NOMO-1 (cell line): ENCODE measurements around the gene P2RX3.
"Not testable (repeated sequence)": the region's sequence is repeated elsewhere in the genome, so short reads cannot be mapped to it uniquely, and the experiment has no call there.

ENCODE experiments used
- DNase-seq, 2 experiments: peaks; one replicate each; lab custom pipeline; 2025; ENCODE audit not compliant: unreplicated experiment in 2 of 2; lab: John Stamatoyannopoulos, UW

Gene P2RX3

GRCh38 chr11:57394203-57394965 lies 56.2 kb downstream of the P2RX3 start:
- no peak for DNase-seq

DNA sequence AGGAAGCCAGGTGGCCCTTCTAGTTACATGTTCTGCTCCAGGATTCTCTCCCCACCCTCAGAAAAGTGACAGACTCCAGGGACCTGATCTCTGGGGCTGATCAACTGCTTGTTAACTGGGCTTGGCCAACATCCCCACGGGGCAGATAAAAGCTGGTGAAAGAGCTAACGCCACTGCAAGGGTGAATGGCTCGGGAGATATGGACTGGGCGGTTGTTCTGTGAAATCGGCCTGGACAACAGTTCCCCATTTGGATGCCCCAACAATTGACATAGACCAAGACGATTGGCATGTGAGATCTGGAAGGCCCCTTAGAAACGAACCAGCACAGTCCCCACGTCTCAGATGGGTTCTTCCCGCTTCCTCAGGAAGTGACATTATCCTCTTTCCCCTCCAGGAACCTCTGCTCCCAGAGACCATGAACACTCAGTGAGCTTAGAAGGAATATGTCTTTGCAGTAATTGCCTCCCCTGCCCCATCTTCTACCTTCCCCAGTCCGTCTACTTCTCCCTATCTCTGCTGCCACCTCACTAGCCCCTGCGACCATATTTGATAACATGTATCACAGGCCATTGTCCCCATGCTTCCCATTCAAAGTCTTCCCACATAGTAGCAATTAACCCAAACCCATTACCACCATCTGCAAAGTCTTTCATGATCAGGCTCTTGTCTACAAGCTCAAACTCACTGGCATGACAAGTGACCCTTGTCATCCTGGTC lies 57.9 kb downstream of the P2RX3 start:
- no peak for DNase-seq

DNA sequence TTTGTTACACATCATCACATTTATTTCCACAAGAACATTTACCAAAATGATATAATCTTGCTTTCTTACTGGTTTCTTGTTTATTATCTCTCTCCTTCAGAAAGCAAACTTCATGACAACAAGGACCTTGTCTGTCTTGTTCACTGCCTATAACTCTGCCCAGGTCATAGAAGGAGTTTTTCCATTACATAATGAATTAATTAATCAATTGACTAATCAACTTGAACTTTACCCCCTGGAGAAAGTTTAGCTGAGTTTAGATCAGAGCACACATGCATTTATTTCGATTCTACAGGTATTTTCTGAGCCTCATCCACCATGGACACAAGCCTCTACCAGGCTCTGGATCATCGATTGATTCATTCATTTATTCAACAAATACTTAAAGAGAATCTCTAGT lies 58.6 kb downstream of the P2RX3 start:
- no peak for DNase-seq

DNA sequence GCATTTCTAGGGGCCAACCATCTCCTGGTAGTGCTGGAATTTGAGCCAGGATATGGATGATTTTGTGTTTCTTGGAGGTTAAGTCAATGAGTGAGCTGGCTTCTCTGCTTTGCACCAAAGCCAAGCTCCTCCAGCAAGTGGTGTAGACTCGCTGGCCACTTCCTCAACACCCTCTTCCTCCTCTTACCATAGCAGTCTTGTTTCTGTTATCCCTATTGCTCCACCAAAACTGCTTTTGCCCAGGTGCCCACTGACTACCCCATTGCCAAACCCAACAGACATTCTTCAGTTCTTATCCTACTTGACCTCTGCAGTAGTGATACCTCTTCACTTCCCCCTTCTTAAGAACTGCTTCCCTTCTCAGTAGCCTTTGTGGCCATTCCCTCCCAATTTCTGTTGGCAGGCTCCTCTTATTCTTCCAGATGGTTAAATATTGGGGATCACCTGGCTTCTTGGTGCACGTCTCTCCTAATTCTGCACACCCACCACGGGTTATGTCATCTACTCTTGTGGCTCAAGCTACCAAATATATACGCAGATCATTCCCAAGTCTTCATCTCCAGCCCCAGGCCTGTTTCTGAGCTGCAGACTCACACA lies 59.3 kb downstream of the P2RX3 start:
- peak; percentile 61 to 77 for DNase-seq

DNA sequence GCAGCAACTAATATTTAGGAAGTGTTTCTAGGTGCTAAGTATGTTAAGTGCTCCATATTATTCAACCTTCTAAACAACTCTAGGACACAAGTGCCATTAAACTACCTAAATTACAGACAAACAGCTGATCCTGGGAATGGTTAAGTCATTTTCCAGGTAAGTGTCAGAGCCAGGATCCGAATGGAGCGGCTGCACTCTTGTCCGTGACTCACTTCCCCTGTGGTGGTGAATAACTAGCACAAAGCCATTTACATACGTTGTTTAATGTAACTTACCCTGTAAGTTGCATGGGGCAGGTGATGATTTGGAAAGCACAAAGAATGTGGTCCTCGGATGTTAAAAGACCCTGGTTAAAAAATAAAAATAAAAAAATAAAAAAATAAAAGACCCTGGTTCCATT lies 61.1 kb downstream of the P2RX3 start:
- no peak for DNase-seq

GRCh38 chr11:57399972-57400578 lies 61.9 kb downstream of the P2RX3 start:
- no peak for DNase-seq

- no peak for DNase-seq
These were observed 64.2 kb downstream of the P2RX3 start for GRCh38 chr11:57402188-57403002.

DNA sequence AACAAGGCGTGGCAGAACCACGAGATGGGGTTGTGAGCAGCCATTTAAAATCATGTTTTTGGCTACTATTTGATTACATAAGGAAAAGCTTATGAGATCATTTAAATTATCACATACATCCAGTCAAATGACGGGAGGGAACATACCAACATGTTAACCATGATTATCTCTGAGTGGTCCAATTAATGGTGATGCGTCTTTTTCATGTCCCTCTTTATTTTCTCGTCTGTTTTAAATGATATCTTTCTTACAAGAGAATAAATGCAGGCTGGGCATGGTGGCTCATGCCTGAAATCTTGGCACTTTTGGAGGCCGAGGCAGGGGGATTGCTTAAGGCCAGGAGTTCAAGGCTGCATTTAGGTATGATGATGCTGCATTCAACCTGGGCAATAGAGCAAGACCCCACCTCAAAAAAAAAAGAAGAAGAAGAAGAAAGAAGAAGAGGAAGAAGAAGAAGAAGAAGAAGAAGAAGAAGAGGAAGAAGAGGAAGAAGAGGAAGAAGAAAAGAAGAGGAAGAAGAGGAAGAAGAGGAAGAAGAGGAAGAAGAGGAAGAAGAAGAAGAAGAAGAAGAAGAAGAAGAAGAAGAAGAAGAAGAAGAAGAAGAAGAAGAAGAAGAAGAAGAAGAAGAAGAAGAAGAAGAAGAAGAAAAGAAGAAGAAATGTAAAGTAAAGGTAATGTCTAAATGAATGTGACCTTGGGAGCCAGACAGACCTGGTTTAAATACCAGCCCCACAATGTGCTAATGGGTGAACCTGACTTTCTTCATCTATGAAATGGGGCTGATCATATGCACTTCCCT lies 65.0 kb downstream of the P2RX3 start:
- DNase-seq, result not testable (repeated sequence)

- DNase-seq, result no peak
These were observed 65.6 kb downstream of the P2RX3 start for GRCh38 chr11:57403802-57404147.

DNA sequence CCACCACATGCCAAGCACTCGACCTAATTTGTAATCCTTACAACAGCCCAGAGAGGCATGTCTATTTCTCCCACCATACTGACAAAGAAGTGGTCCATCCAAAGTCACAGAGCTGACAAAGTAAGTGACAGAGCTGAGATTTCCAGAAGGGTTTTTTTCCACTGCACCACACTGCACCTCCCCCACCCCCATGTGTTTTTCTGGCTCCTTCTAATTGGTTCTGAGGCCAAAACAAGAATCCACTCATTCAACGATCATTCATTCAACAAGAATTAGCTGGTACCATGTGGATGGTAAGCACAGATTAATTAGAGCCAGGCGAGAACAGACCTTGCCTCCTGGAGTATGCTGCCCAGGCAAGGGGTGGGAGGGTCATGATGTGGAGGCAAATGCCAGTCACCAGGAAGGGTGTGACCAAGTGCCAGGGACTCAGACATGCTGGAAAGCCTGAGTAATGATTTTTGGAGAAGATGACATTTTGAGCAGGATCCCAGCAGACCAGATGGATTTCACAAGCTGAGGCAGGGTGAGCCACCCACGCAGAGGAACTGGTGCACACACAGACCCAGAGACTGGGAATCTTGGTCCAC lies 67.2 kb downstream of the P2RX3 start:
- DNase-seq, result no peak

DNA sequence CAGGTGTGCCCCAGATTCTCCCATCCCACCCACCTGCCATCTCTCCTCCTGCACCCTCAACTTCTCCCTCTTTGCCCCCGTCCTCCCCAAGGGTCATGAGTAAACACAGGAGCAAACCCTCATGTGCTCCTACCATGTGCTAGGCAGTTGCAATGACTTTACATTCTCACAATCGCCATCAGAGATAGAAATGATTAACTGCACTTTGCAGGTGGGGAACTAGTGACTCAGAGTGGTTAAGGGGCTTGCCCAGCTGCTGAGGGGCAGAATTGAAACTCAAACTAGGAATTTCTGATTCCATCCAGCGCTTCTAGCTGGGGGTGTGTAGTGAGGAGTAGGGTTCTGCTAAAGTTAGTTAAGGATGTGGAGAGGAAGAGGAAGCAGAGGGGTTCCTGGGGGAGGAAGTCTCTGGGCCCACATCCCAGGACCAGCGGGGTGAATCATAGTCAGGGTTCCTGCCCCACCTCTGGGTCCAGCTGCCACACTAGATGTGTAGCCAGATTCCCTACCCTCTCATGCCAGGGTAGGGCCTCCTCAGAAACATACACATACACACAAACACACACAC lies 68.3 kb downstream of the P2RX3 start:
- no peak for DNase-seq

DNA sequence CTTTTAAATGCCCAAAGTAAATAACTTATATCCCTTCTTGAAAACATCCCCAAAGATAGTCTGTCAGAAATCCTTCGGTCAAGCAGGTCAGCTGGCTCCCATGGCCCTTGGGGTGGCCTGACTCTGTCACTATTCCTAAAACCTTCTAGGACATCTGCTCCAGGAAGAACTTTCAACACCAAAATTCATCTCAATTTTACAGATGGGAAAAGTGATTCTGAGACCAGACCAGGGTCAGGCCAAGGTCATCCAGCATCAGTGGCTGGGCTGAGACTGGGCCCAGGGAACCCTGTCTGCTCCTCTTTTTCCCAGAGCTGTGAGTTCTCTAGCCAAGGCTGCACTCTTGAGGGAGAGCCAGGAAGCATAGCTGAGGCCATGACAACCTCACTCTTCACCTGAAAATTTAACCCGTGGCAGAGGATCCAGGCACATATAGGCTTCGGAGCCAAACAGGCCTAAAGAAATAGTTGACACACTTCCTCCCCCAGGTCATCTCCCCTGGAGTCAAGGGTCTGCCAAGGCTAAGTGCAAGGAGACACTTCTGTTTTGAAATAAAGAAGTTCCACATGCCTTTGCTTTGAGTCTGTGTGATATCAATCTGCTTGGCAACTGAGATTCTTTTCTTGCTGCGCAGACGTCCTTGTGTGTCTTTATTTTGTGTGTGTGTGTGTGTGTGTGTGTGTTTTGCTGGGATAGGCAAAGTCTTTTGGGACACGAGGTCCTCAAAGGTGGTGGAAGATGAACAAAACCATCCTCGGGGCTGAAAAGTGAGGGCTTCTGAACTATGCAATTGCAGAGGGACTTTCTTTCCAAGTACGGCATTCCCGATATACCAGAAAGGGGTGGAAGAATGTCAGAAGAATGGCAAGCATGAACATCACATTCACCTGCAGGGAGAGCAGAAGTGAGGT lies 69.1 kb downstream of the P2RX3 start:
- no peak for DNase-seq

DNA sequence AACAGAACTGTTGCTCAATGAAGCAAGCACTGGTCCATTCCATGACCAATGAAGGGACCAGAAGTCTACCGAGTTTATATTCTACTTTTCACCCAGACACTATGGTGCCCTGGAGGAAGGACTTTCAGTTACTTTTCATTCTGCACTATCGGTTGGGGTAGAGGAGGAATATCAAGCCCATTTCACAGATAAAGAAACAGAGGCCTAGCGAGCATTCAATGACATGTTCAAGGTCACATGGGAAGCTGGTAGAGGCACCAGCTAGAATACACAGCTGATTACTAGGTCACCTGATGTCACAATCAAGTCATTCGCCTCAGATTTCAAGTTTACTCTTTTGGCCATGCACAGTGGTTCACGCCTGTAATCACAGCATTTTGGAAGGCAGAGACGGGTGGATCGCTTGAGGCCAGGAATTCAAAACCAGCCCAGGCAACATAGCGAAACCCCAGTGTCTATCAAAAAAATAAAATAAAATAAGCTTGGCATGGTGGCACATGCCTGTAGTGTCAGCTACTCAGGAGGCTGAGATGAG lies 69.9 kb downstream of the P2RX3 start:
- no peak for DNase-seq

DNA sequence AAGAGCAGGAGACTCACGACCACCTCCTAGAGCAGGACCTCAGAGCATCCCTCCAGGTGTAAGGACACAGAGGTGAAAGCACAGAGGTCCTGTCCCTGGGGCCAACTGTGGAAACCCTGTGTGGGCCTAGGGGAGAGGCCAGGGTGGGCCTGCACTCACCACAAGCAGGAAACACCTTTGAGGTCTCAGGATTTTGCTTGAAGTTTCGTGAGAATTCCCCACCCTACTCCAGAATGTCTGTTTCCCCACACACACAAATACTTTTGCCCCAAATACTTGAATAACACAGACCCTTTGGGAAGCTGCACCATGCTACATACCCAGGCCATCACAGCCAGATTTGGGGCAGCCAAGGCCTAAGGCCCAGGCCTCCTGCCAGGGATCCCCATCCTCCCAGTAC lies 70.6 kb downstream of the P2RX3 start:
- DNase-seq, result no peak

DNA sequence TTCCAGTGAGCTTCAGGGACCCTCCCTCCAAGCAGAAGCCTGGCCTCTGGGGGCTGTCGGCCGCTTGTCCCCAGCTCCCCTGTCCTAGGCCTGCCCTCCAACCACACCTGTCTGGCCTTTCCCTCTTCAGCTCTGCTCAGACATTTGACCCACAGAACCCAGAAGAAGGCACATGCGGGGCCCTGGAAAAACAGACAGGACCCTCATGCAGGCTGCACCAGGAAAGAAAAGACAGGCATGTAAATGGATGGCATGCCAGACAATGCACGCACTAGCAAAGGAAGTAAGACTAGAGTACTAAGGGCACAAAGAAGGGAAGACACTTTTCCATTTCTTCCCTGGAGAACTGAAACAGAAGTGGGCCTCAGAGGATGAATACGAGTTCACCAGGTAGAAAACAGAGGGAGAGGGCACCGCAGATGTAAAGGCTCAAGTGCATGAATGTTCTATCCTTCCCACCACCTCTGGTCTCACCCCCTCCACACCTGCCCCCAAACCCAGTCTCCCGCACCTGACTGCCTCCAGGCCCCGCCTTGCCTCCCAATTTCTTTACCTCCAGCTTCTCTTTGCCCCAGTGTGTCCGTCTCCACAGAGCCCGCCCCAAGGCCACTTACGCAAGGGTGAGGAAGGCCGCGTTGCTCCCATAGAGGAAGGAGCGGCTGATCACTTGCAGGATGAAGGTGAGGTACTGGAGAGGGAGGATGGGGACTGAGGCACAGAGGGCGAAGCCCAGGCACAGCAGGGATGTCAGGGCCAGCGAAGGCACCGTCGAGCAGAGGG lies 71.4 kb downstream of the P2RX3 start:
- DNase-seq, result no peak

DNA sequence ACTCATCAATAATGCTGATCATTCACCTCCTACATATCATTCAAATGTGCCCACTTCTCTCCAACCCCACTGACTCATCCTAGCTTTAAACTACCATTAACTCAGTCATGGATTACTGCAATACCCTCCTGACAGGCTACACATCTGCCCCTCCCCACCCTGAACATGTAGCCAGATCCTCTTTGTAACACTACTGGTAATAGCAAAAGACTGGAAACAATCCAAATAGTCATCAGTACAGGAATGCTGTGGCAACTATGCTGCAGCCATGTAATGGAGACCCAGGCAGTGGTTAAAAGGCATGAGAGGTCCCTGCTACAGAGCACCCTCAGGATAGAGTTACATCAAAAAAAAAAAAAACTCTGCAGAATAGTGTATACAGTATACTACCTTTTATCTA lies 72.1 kb downstream of the P2RX3 start:
- no peak for DNase-seq

- no peak for DNase-seq
These were observed 75.5 kb downstream of the P2RX3 start for GRCh38 chr11:57413681-57414080.
